GM12878 (cell line): ENCODE measurements around the gene EFCAB11. TPM values are rescaled to one million over a fixed set of nuclear protein-coding genes. Genes with fewer than 3 reads are reported as not detected.

Experiments
- ATAC-seq: fragments of 200-7000 bp; cut with Tn5 transposase; 3 replicates; pipeline ENCODE4 v1.9.1; 2020; ENCODE audit warnings: mild to moderate bottlenecking, moderate library complexity
- BruUV-seq: library from RNA; stranded (reverse); fragments of 400-500 nt; replicated peaks from 2 replicates; lab custom pipeline; 2021; lab: Mats Ljungman, UMichigan
- CTCF ChIA-PET: fragments of 300-600 bp; sonication (Branson Sonifier 250); formaldehyde crosslinking; extraction: SDS; loops from one replicate; lab custom pipeline; 2021; ENCODE audit warnings: inconsistent platforms; lab: Yijun Ruan, JAX
- POLR2A ChIA-PET: fragments of 350-600 bp; formaldehyde crosslinking; extraction: SDS; loops from one replicate; lab custom pipeline; 2021; ENCODE audit warnings: inconsistent platforms; lab: Charles Lee
- RAD21 ChIA-PET: fragments of 300-600 bp; sonication (Branson Sonifier 250); formaldehyde crosslinking; loops from one replicate; lab custom pipeline; 2023; ENCODE audit warnings: antibody characterized with exemption; ENCODE audit not compliant: unreplicated experiment; lab: Charles Lee
- SMC1A ChIA-PET: fragments of 300-600 bp; sonication (Branson Sonifier 250); formaldehyde crosslinking; loops from one replicate; lab custom pipeline; 2023; ENCODE audit not compliant: unreplicated experiment, uncharacterized antibody; lab: Charles Lee
- DNase-seq: peaks from one replicate; pipeline ENCODE4 v3.0.0-alpha.2; 2011; ENCODE audit warnings: low read depth, low spot score
- FAIRE-seq: peaks from 3 replicates; lab custom pipeline; 2011; peaks lifted over from hg19 to GRCh38; lab: Jason Lieb, UNC
- H2AFZ ChIP-seq: 2 replicates; pipeline ENCODE4 v1.6.0; 2011; ENCODE audit warnings: low read depth, low read length, control low read depth; ENCODE audit not compliant: control insufficient read depth
- H3K27ac ChIP-seq: 2 replicates; pipeline ENCODE4 v1.5.1; 2011; ENCODE audit warnings: control low read depth; ENCODE audit not compliant: control insufficient read depth, insufficient read depth
- H3K27me3 ChIP-seq, 2 experiments: replicated peaks in 1 of 2; 2 replicates each; pipeline versions ENCODE4 v1.6.0 to v1.6.1; 2011; ENCODE audit warnings: low read length in 1 of 2; ENCODE audit not compliant: control insufficient read depth in 2 of 2, insufficient read depth in 2 of 2
- H3K36me3 ChIP-seq, 2 experiments: 2 replicates each; pipeline ENCODE4 v1.5.1; 2011; ENCODE audit warnings: low read length in 1 of 2; ENCODE audit not compliant: control insufficient read depth in 2 of 2, insufficient read depth in 2 of 2
- H3K4me1 ChIP-seq: 2 replicates; pipeline ENCODE4 v1.6.1; 2011; ENCODE audit warnings: mild to moderate bottlenecking, low read length, moderate library complexity, mixed read lengths; ENCODE audit not compliant: control insufficient read depth, insufficient read depth
- H3K4me2 ChIP-seq: 2 replicates; pipeline ENCODE4 v1.6.0; 2011; ENCODE audit warnings: control low read depth; ENCODE audit not compliant: control insufficient read depth, insufficient read depth
- H3K4me3 ChIP-seq: fragments of 200-600 bp; sonication (generic); 2 replicates; pipeline ENCODE4 v1.5.1; 2016
- H3K79me2 ChIP-seq: 2 replicates; pipeline ENCODE4 v1.6.0; 2011; ENCODE audit warnings: low read length; ENCODE audit not compliant: control insufficient read depth, insufficient read depth
- H3K9ac ChIP-seq: 2 replicates; pipeline ENCODE4 v1.8.0; 2011; ENCODE audit warnings: low read length, control low read depth, mixed read lengths; ENCODE audit not compliant: control insufficient read depth, insufficient read depth
- H3K9me3 ChIP-seq: replicated peaks from 3 replicates; pipeline ENCODE4 v1.5.1; 2011; ENCODE audit warnings: mild to moderate bottlenecking, low read length; ENCODE audit not compliant: control insufficient read depth, insufficient read depth
- H4K20me1 ChIP-seq: 2 replicates; pipeline ENCODE4 v1.6.0; 2011; ENCODE audit not compliant: control insufficient read depth, insufficient read depth
- CBFB ChIP-seq: IDR thresholded peaks from 2 replicates; pipeline ENCODE4 v1.6.1; 2016; ENCODE audit warnings: antibody characterized with exemption, low read depth
- E4F1 ChIP-seq: fragments of 450-650 bp; IDR thresholded peaks from 2 replicates; pipeline ENCODE4 v1.6.1; 2018; ENCODE audit warnings: borderline replicate concordance, mild to moderate bottlenecking; ENCODE audit not compliant: partially characterized antibody
- EP300 ChIP-seq, 2 experiments: fragments of 150-350 bp in 1 of 2; IDR thresholded peaks; 2 replicates each; pipeline ENCODE4 v1.6.1; 2011 to 2012; ENCODE audit warnings: low read depth in 2 of 2, low read length in 2 of 2, borderline replicate concordance in 1 of 2, improper control_type of control experiment in 1 of 2, inconsistent platforms in 1 of 2; ENCODE audit not compliant: control insufficient read depth in 1 of 2
- HSF1 ChIP-seq: fragments of 150-350 bp; IDR thresholded peaks from 2 replicates; pipeline ENCODE4 v1.6.1; 2014; ENCODE audit warnings: mild to moderate bottlenecking, low read depth, low read length
- IRF5 ChIP-seq: fragments of 450-650 bp; IDR thresholded peaks from 2 replicates; pipeline ENCODE4 v1.6.1; 2017; ENCODE audit warnings: borderline replicate concordance
- MYB ChIP-seq: fragments of 150-350 bp; IDR thresholded peaks from 2 replicates; pipeline ENCODE4 v1.6.1; 2014; ENCODE audit warnings: mild to moderate bottlenecking, low read depth, low read length, borderline replicate concordance
- NBN ChIP-seq: fragments of 450-650 bp; IDR thresholded peaks from 2 replicates; pipeline ENCODE4 v1.6.1; 2016
- PAX5 ChIP-seq: IDR thresholded peaks from 2 replicates; pipeline ENCODE4 v1.6.1; 2011; ENCODE audit warnings: low read depth, low read length, borderline replicate concordance
- RAD21 ChIP-seq: IDR thresholded peaks from 2 replicates; pipeline ENCODE4 v1.6.1; 2011; ENCODE audit warnings: mild to moderate bottlenecking, low read depth, low read length, moderate library complexity; ENCODE audit not compliant: insufficient read depth
- SRF ChIP-seq, 2 experiments: IDR thresholded peaks; 2 replicates each; pipeline ENCODE4 v1.6.1; 2011; ENCODE audit warnings: low read depth in 2 of 2, low read length in 2 of 2, mild to moderate bottlenecking in 1 of 2, moderate library complexity in 1 of 2
- STAT3 ChIP-seq: IDR thresholded peaks from 2 replicates; pipeline ENCODE4 v1.6.1; 2011; ENCODE audit warnings: low read depth, low read length, improper control_type of control experiment
- SUZ12 ChIP-seq: fragments of 200-600 bp; sonication (generic); IDR thresholded peaks from one replicate; pipeline ENCODE4 v1.6.1; 2018; ENCODE audit warnings: antibody characterized with exemption, mild to moderate bottlenecking; ENCODE audit not compliant: unreplicated experiment
- USF2 ChIP-seq: IDR thresholded peaks from 2 replicates; pipeline ENCODE4 v1.6.1; 2011; ENCODE audit warnings: low read depth, low read length, improper control_type of control experiment, borderline replicate concordance
- ZBTB33 ChIP-seq: fragments of 450-650 bp; IDR thresholded peaks from 2 replicates; pipeline ENCODE4 v1.6.1; 2017; ENCODE audit warnings: mild to moderate bottlenecking
- WGBS: methylation state at CpG from one replicate; pipeline ENCODE4 v1.1.6; 2016; ENCODE audit warnings: low lambda C conversion rate; ENCODE audit not compliant: insufficient replicate concordance, insufficient coverage; ENCODE audit errors: missing lambda C conversion rate; 5-methylcytosine and 5-hydroxymethylcytosine counted together
- in situ Hi-C: fragments of 300-500 bp; cut with MboI; formaldehyde crosslinking; loops from 9 replicates; pipeline ENCODE4 v1.14.3; 2018; ENCODE audit warnings: mixed read lengths
- intact Hi-C: fragments of 100-400 bp; cut with micrococcal nuclease; formaldehyde crosslinking; loops from one replicate; pipeline ENCODE4 v1.14.2; 2022; ENCODE audit not compliant: unreplicated experiment
- polyA plus RNA-seq, 11 experiments: library from polyadenylated mRNA; depleted of rRNA in 4 of 11; unstranded in 6 of 11; stranded (reverse) in 5 of 11; fragments of >200 nt; fragmentation: Nextera tagmentation in 4 of 11; fragmentation: Illumina TruSeq in 1 of 11; extraction: Ambion mirVana in 4 of 11; extraction: Trizol in 1 of 11; gene quantifications; 1 replicate in 1 of 11; 2 replicates in 10 of 11; pipeline versions ENCODE4 v1.2.1 to v1.2.3, GENCODE V29; 2011 to 2016; ENCODE audit warnings: inconsistent platforms in 2 of 11, missing spikeins in 2 of 11, low read depth in 1 of 11
- total RNA-seq, 4 experiments: library from RNA; depleted of rRNA in 3 of 4; stranded (reverse); fragments of >200 nt in 3 of 4; fragmentation: Illumina TruSeq in 1 of 4; extraction: Trizol in 1 of 4; gene quantifications; 2 replicates each; pipeline versions ENCODE4 v1.2.1 to v1.2.3, GENCODE V29; 2013 to 2021

EFCAB11 gene
- total and polyA plus RNA-seq, 10 of the 15 experiments (the other 5 are each of a cell fraction or from before 2014, with no cell fraction given), result 8.6 to 37.4 (median 18.0) TPM

GRCh38 chr14:89792489-89793366 is 161.8 kb downstream of the EFCAB11 start:
- POLR2A ChIA-PET, result interaction anchor here (0.6 kb wide), 1 partner anchor 20 kb away, joined by 3 read pairs; no protein-coding TSS in a partner anchor
- H3K36me3 ChIP-seq, result no peaks in the 10 kb centered on the region
- H3K79me2 ChIP-seq, result no peaks in the 10 kb centered on the region
- CTCF ChIA-PET, result no interaction called here
- RAD21 ChIA-PET, result no interaction called here
- H3K9ac ChIP-seq, result no peak overlapping the region
- H3K27me3 ChIP-seq, result no peaks in the 10 kb centered on the region
- H3K4me1 ChIP-seq, result no peaks in the 10 kb centered on the region
- 79% methylated on average over 12 of the region's 12 CpGs for WGBS
- in situ Hi-C loops (no loop called here), intact Hi-C loops (no loop called here)
- no peak overlapping the region for H2AFZ ChIP-seq
- SMC1A ChIA-PET, result interaction anchor here (0.7 to 1.3 kb wide), 2 partner anchors 19 to 695 kb away, joined by 3 read pairs; no protein-coding TSS in a partner anchor
- H3K4me3 ChIP-seq, result no peak overlapping the region
- no peak overlapping the region for H3K27ac ChIP-seq
- H3K4me2 ChIP-seq, result no peak overlapping the region
- BruUV-seq, result no TSS peak
- ATAC-seq (no peak), FAIRE-seq (no peak), DNase-seq (no peak)
- H4K20me1 ChIP-seq, result no peaks in the 10 kb centered on the region
- H3K9me3 ChIP-seq, result no peaks in the 10 kb centered on the region
- TF ChIP-seq NBN (no peak), STAT3 (no peak), ZBTB33 (no peak), E4F1 (no peak), PAX5 (no peak), HSF1 (no peak), CBFB (no peak), SUZ12 (no peak), RAD21 (no peak), MYB (no peak), SRF (IDR thresholded peaks at IDR 0.05; ENCODE audit: low read depth in 2 of 2, low read length in 2 of 2) (no peak), IRF5 (no peak), EP300 (IDR thresholded peaks at IDR 0.05; ENCODE audit: borderline replicate concordance in 1 of 2, control insufficient read depth in 1 of 2, low read depth in 2 of 2, low read length in 2 of 2) (no peak), USF2 (no peak)
